Mesendoderm (in vitro differentiated cells): Measurements from ENCODE around the gene FAM229A.

Experiments used
- DNase-seq: peaks from one replicate; pipeline ENCODE4 v3.0.0; 2013
- H2AK5ac ChIP-seq: 2 replicates; pipeline ENCODE4 v1.6.1; 2013; ENCODE audit warnings: low read length, inconsistent platforms
- H2BK120ac ChIP-seq: 2 replicates; pipeline ENCODE4 v1.6.1; 2013; ENCODE audit warnings: low read depth, mild to moderate bottlenecking, low read length, moderate library complexity, mixed read lengths
- H2BK15ac ChIP-seq: replicated peaks from 2 replicates; pipeline ENCODE4 v1.6.1; 2013; ENCODE audit warnings: low read depth, mild to moderate bottlenecking, moderate library complexity
- H2BK5ac ChIP-seq: 2 replicates; pipeline ENCODE4 v1.6.1; 2013; ENCODE audit warnings: low read length, inconsistent platforms
- H3K18ac ChIP-seq: 2 replicates; pipeline ENCODE4 v1.6.1; 2013; ENCODE audit warnings: mild to moderate bottlenecking, low read length, mixed read lengths
- H3K23ac ChIP-seq: one replicate; pipeline ENCODE4 v1.6.1; 2013; ENCODE audit warnings: low read length
- H3K27ac ChIP-seq: 2 replicates; pipeline ENCODE4 v1.5.1; 2013; ENCODE audit warnings: low read depth, mild to moderate bottlenecking, inconsistent platforms, low read length, moderate library complexity
- H3K27me3 ChIP-seq: 2 replicates; pipeline ENCODE4 v1.6.1; 2013; ENCODE audit warnings: low read length, control low read depth, mild to moderate bottlenecking, inconsistent platforms; ENCODE audit not compliant: insufficient read depth, poor library complexity
- H3K36me3 ChIP-seq: 2 replicates; pipeline ENCODE4 v1.6.1; 2013; ENCODE audit warnings: low read length, inconsistent platforms; ENCODE audit not compliant: control insufficient read depth, insufficient read depth
- H3K4ac ChIP-seq: one replicate; pipeline ENCODE4 v1.6.1; 2013; ENCODE audit warnings: low read depth, mild to moderate bottlenecking, low read length, moderate library complexity
- H3K4me1 ChIP-seq: 2 replicates; pipeline ENCODE4 v1.6.1; 2013; ENCODE audit warnings: low read depth, low read length, inconsistent platforms; ENCODE audit not compliant: control insufficient read depth
- H3K4me2 ChIP-seq: 2 replicates; pipeline ENCODE4 v1.6.1; 2013; ENCODE audit warnings: low read length
- H3K4me3 ChIP-seq: 2 replicates; pipeline ENCODE4 v1.5.1; 2013; ENCODE audit warnings: mild to moderate bottlenecking, low read length
- H3K56ac ChIP-seq: one replicate; pipeline ENCODE4 v1.6.1; 2013; ENCODE audit warnings: low read length
- H3K79me1 ChIP-seq: 2 replicates; pipeline ENCODE4 v1.6.1; 2013; ENCODE audit warnings: low read length, inconsistent platforms
- H3K79me2 ChIP-seq: 2 replicates; pipeline ENCODE4 v1.6.1; 2013; ENCODE audit warnings: mild to moderate bottlenecking, low read length; ENCODE audit not compliant: control insufficient read depth, insufficient read depth
- H3K9ac ChIP-seq: 2 replicates; pipeline ENCODE4 v1.6.1; 2013; ENCODE audit warnings: low read length, inconsistent platforms
- H4K5ac ChIP-seq: one replicate; pipeline ENCODE4 v1.6.1; 2013; ENCODE audit warnings: low read length
- H4K8ac ChIP-seq: one replicate; pipeline ENCODE4 v1.6.1; 2013; ENCODE audit warnings: low read depth, mild to moderate bottlenecking, control low read depth, low read length, moderate library complexity
- WGBS: extraction: QIAGEN DNeasy Blood & Tissue Kit; methylation state at CpG from one replicate; pipeline ENCODE4 v1.1.7; 2013; ENCODE audit warnings: low lambda C conversion rate, missing lambda C conversion rate; ENCODE audit not compliant: insufficient coverage; ENCODE audit errors: extremely low coverage; 5-methylcytosine and 5-hydroxymethylcytosine counted together

The FAM229A gene

GRCh38 chr1:32330558-32331151, 31.6 kb downstream of the FAM229A start:
- Histone ChIP-seq H3K4ac (no peak overlapping the region), H2BK5ac (no peak overlapping the region), H4K5ac (no peak overlapping the region), H3K18ac (no peak overlapping the region), H3K79me2 (peaks cover 22% of the 10 kb centered on the region), H4K8ac (no peak overlapping the region), H3K9ac (no peak overlapping the region), H3K4me1 (peaks cover 5% of the 10 kb centered on the region), H3K4me2 (no peak overlapping the region), H3K4me3 (no peak overlapping the region), H3K23ac (no peak overlapping the region), H3K56ac (no peak overlapping the region), H3K79me1 (peaks cover 12% of the 10 kb centered on the region), H2BK15ac (no peak overlapping the region), H3K27me3 (no peaks in the 10 kb centered on the region), H2BK120ac (no peak overlapping the region), H3K36me3 (peaks cover 10% of the 10 kb centered on the region), H3K27ac (no peak overlapping the region), H2AK5ac (no peak overlapping the region)
- no CpG with 5 or more reads among the region's 12 CpGs for WGBS
- DNase-seq: no peak

GRCh38 chr1:32329931-32330466, 32.3 kb downstream of the FAM229A start:
- Histone ChIP-seq H2BK15ac (no peak overlapping the region), H3K23ac (no peak overlapping the region), H3K36me3 (peaks cover 10% of the 10 kb centered on the region), H3K79me1 (peaks cover 12% of the 10 kb centered on the region), H3K9ac (no peak overlapping the region), H3K27ac (no peak overlapping the region), H4K5ac (no peak overlapping the region), H2AK5ac (no peak overlapping the region), H3K27me3 (no peaks in the 10 kb centered on the region), H3K4ac (no peak overlapping the region), H3K4me3 (no peak overlapping the region), H3K18ac (no peak overlapping the region), H2BK120ac (no peak overlapping the region), H3K56ac (no peak overlapping the region), H3K4me1 (peaks cover 5% of the 10 kb centered on the region), H3K4me2 (no peak overlapping the region), H3K79me2 (peaks cover 16% of the 10 kb centered on the region), H2BK5ac (no peak overlapping the region), H4K8ac (no peak overlapping the region)
- DNase-seq: no peak
- no CpG with 5 or more reads among the region's 4 CpGs for WGBS

- Histone ChIP-seq H3K9ac (no peak overlapping the region), H3K4me1 (no peaks in the 10 kb centered on the region), H3K18ac (no peak overlapping the region), H3K4me2 (no peak overlapping the region), H3K27me3 (no peaks in the 10 kb centered on the region), H3K27ac (no peak overlapping the region), H3K79me1 (no peaks in the 10 kb centered on the region), H3K23ac (no peak overlapping the region), H4K5ac (no peak overlapping the region), H3K36me3 (peaks cover 7% of the 10 kb centered on the region), H3K4ac (no peak overlapping the region), H3K79me2 (no peaks in the 10 kb centered on the region), H3K56ac (no peak overlapping the region), H2AK5ac (no peak overlapping the region), H4K8ac (no peak overlapping the region), H2BK5ac (no peak overlapping the region), H2BK15ac (no peak overlapping the region), H2BK120ac (no peak overlapping the region), H3K4me3 (no peak overlapping the region)
- no CpG with 5 or more reads among the region's 11 CpGs for WGBS
- DNase-seq: no peak
These were observed 35.1 kb downstream of the FAM229A start for GRCh38 chr1:32327204-32327603.

GRCh38 chr1:32321712-32322291, 40.5 kb downstream of the FAM229A start:
- H3K56ac ChIP-seq: no peak overlapping the region
- H2AK5ac ChIP-seq: no peak overlapping the region
- H3K18ac ChIP-seq: no peak overlapping the region
- WGBS: no CpG with 5 or more reads among the region's 5 CpGs
- H3K4me3 ChIP-seq: no peak overlapping the region
- H3K4ac ChIP-seq: no peak overlapping the region
- no peak overlapping the region for H4K8ac ChIP-seq
- no peaks in the 10 kb centered on the region for H3K4me1 ChIP-seq
- no peaks in the 10 kb centered on the region for H3K79me1 ChIP-seq
- no peak overlapping the region for H3K27ac ChIP-seq
- H3K36me3 ChIP-seq: peaks cover 2% of the 10 kb centered on the region
- no peaks in the 10 kb centered on the region for H3K27me3 ChIP-seq
- H3K4me2 ChIP-seq: no peak overlapping the region
- no peak overlapping the region for H4K5ac ChIP-seq
- DNase-seq: no peak
- H3K9ac ChIP-seq: no peak overlapping the region
- H3K23ac ChIP-seq: no peak overlapping the region
- no peaks in the 10 kb centered on the region for H3K79me2 ChIP-seq
- H2BK120ac ChIP-seq: no peak overlapping the region
- H2BK5ac ChIP-seq: no peak overlapping the region
- H2BK15ac ChIP-seq: no peak overlapping the region

GRCh38 chr1:32318127-32318869, 44.0 kb downstream of the FAM229A start:
- H2BK15ac ChIP-seq: no peak overlapping the region

More at GRCh38 chr1:32318127-32318869, 44.0 kb downstream of the FAM229A start:
- H4K8ac ChIP-seq: no peak overlapping the region
- no peak overlapping the region for H4K5ac ChIP-seq
- H3K27ac ChIP-seq: no peak overlapping the region
- H3K23ac ChIP-seq: no peak overlapping the region
- no CpG with 5 or more reads among the region's 10 CpGs for WGBS
- no peak overlapping the region for H3K4me2 ChIP-seq
- no peak overlapping the region for H3K18ac ChIP-seq
- DNase-seq: no peak
- H3K79me2 ChIP-seq: no peaks in the 10 kb centered on the region
- H2AK5ac ChIP-seq: no peak overlapping the region
- no peak overlapping the region for H2BK5ac ChIP-seq
- no peaks in the 10 kb centered on the region for H3K4me1 ChIP-seq
- no peak overlapping the region for H3K56ac ChIP-seq
- H3K79me1 ChIP-seq: no peaks in the 10 kb centered on the region
- H3K9ac ChIP-seq: no peak overlapping the region
- no peak overlapping the region for H3K4me3 ChIP-seq
- no peak overlapping the region for H3K4ac ChIP-seq
- peaks cover 2% of the 10 kb centered on the region for H3K36me3 ChIP-seq
- no peaks in the 10 kb centered on the region for H3K27me3 ChIP-seq
- no peak overlapping the region for H2BK120ac ChIP-seq
